ENCODE results near the gene F2RL3.

- TF ChIP-seq POLR2AphosphoS5 (IDR thresholded peaks at IDR 0.05): no peak
- TF ChIP-seq CTCF (IDR thresholded peaks at IDR 0.05; ENCODE audit: poor library complexity, severe bottlenecking): no peak
- TF ChIP-seq REST (IDR thresholded peaks at IDR 0.05; ENCODE audit: borderline replicate concordance): no peak
Observed at GRCh38 chr19:16893686-16893989, 4.8 kb downstream of the F2RL3 start.
